ENCODE data around the gene SLC1A7. TPM values are rescaled to one million over a fixed set of nuclear protein-coding genes. Genes with fewer than 3 reads are reported as not detected.

SLC1A7 gene
- total and polyA plus RNA-seq, 2 donors (not counting 1 experiment from before 2014, with no cell fraction given): 0.10 TPM; not detected in 1

DNA sequence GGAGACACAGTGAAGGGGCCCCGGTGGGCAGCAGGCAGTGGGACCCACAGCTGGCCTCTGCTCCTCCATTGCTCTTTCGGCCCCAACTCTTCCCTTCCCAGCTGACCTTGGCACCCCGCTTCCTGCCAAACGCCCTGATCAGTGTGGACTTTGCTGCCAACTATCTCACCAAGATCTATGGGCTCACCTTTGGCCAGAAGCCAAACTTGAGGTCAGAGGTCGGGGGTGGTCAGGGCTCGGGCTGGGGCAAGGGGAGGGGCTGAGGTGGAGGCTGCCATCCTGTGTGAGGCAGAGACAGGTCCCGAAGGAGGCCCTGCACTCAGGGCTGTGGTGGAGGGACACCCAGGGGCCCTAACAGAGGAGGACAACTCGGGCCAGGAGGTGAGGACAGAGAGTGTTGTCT lies 66.7 kb downstream of the SLC1A7 start:
- Mint-ChIP-seq H3K4me3 (no peak overlapping the region), H3K9me3 (ENCODE audit: insufficient read depth) (no peaks in the 10 kb centered on the region), H3K27ac (no peak overlapping the region), H3K27me3 (no peaks in the 10 kb centered on the region), H3K4me1 (no peaks in the 10 kb centered on the region)
- CTCF ChIA-PET: no interaction called here
- ATAC-seq (ENCODE audit: low read depth) (no peak), DNase-seq (no peak)
- 90% methylated on average over 7 of the region's 8 CpGs for WGBS (ENCODE audit: insufficient coverage)
- no peak overlapping the region for H3K27ac ChIP-seq (ENCODE audit: low read length in 2 of 2)
- intact Hi-C loops (cut with micrococcal nuclease): no loop called here
- H3K9ac ChIP-seq (ENCODE audit: low read length): no peak overlapping the region
- H3K9me3 ChIP-seq (ENCODE audit: control extremely low read depth in 1 of 3, control insufficient read depth in 2 of 3, insufficient read depth in 1 of 3, low read length in 2 of 3): no peaks in the 10 kb centered on the region
- H4K20me1 ChIP-seq (ENCODE audit: control insufficient read depth, insufficient read depth, low read length, poor library complexity, severe bottlenecking): no peaks in the 10 kb centered on the region
- no peak overlapping the region for H3K4me3 ChIP-seq (ENCODE audit: control extremely low read depth in 1 of 5, extremely low read depth in 1 of 5, insufficient read depth in 1 of 5, low read depth in 2 of 5, low read length in 4 of 5)
- no peak overlapping the region for H3K4me2 ChIP-seq (replicated peaks; ENCODE audit: low read depth, low read length, poor library complexity, severe bottlenecking)
- TF ChIP-seq EZH2 (IDR thresholded peaks at IDR 0.05; ENCODE audit: borderline replicate concordance, insufficient read depth, low read depth, low read length, poor library complexity, severe bottlenecking): no peak
- TF ChIP-seq, protein P1, sequence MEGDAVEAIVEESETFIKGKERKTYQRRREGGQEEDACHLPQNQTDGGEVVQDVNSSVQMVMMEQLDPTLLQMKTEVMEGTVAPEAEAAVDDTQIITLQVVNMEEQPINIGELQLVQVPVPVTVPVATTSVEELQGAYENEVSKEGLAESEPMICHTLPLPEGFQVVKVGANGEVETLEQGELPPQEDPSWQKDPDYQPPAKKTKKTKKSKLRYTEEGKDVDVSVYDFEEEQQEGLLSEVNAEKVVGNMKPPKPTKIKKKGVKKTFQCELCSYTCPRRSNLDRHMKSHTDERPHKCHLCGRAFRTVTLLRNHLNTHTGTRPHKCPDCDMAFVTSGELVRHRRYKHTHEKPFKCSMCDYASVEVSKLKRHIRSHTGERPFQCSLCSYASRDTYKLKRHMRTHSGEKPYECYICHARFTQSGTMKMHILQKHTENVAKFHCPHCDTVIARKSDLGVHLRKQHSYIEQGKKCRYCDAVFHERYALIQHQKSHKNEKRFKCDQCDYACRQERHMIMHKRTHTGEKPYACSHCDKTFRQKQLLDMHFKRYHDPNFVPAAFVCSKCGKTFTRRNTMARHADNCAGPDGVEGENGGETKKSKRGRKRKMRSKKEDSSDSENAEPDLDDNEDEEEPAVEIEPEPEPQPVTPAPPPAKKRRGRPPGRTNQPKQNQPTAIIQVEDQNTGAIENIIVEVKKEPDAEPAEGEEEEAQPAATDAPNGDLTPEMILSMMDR (IDR thresholded peaks at IDR 0.05): no peak
- H3K79me2 ChIP-seq (ENCODE audit: control insufficient read depth, insufficient read depth, low read length): no peaks in the 10 kb centered on the region
- no peaks in the 10 kb centered on the region for H3K36me3 ChIP-seq (replicated peaks in 1 of 2; ENCODE audit: control extremely low read depth in 1 of 2, control insufficient read depth in 1 of 2, extremely low read depth in 1 of 2, insufficient read depth in 2 of 2, low read length in 1 of 2)
- H2AFZ ChIP-seq (ENCODE audit: insufficient read depth, low read depth, low read length, poor library complexity, severe bottlenecking): no peak overlapping the region
- POLR2A ChIA-PET: no interaction called here
- H3K27me3 ChIP-seq (replicated peaks in 1 of 4; ENCODE audit: control extremely low read depth in 1 of 4, control insufficient read depth in 3 of 4, insufficient read depth in 4 of 4, low read length in 3 of 4): no peaks in the 10 kb centered on the region
- H3K4me1 ChIP-seq (ENCODE audit: control insufficient read depth in 2 of 2, insufficient read depth in 2 of 2, low read length in 2 of 2): no peaks in the 10 kb centered on the region

DNA sequence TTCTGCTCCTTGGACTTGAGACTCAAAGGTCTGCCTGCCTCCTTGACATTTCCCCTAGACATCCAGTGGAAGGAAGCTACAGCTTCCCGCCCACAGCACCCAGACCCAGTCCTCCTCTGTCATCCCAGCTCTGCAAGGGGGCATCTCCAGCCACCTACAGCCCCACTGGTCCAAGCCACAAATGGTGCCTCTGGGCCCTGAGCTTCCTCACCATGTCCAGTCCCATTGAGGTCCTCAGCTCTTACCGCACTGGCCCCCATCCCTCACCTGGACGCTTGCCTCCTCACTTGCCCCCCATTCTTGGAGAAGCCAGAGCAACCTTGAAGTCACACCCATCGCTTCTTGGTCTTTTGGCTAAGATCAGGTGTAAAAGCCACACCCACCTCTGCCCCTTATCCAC lies 67.2 kb downstream of the SLC1A7 start:
- DNase-seq (no peak), ATAC-seq (ENCODE audit: low read depth) (no peak)
- Mint-ChIP-seq H3K4me3 (no peak overlapping the region), H3K27me3 (no peaks in the 10 kb centered on the region), H3K27ac (no peak overlapping the region), H3K9me3 (ENCODE audit: insufficient read depth) (no peaks in the 10 kb centered on the region), H3K4me1 (no peaks in the 10 kb centered on the region)
- H3K36me3 ChIP-seq (replicated peaks in 1 of 2; ENCODE audit: control extremely low read depth in 1 of 2, control insufficient read depth in 1 of 2, extremely low read depth in 1 of 2, insufficient read depth in 2 of 2, low read length in 1 of 2): no peaks in the 10 kb centered on the region
- no peaks in the 10 kb centered on the region for H4K20me1 ChIP-seq (ENCODE audit: control insufficient read depth, insufficient read depth, low read length, poor library complexity, severe bottlenecking)
- no peaks in the 10 kb centered on the region for H3K79me2 ChIP-seq (ENCODE audit: control insufficient read depth, insufficient read depth, low read length)
- no peak overlapping the region for H3K27ac ChIP-seq (ENCODE audit: low read length in 2 of 2)
- H2AFZ ChIP-seq (ENCODE audit: insufficient read depth, low read depth, low read length, poor library complexity, severe bottlenecking): no peak overlapping the region
- WGBS (ENCODE audit: insufficient coverage): 100% methylated on average over 4 of the region's 4 CpGs
- intact Hi-C loops (cut with micrococcal nuclease): no loop called here
- H3K4me3 ChIP-seq (ENCODE audit: control extremely low read depth in 1 of 5, extremely low read depth in 1 of 5, insufficient read depth in 1 of 5, low read depth in 2 of 5, low read length in 4 of 5): no peak overlapping the region
- POLR2A ChIA-PET: no interaction called here
- TF ChIP-seq EZH2 (IDR thresholded peaks at IDR 0.05; ENCODE audit: borderline replicate concordance, insufficient read depth, low read depth, low read length, poor library complexity, severe bottlenecking): no peak
- TF ChIP-seq, protein P1 (IDR thresholded peaks at IDR 0.05): no peak
- H3K4me2 ChIP-seq (replicated peaks; ENCODE audit: low read depth, low read length, poor library complexity, severe bottlenecking): no peak overlapping the region
- H3K27me3 ChIP-seq (replicated peaks in 1 of 4; ENCODE audit: control extremely low read depth in 1 of 4, control insufficient read depth in 3 of 4, insufficient read depth in 4 of 4, low read length in 3 of 4): no peaks in the 10 kb centered on the region
- H3K9me3 ChIP-seq (ENCODE audit: control extremely low read depth in 1 of 3, control insufficient read depth in 2 of 3, insufficient read depth in 1 of 3, low read length in 2 of 3): no peaks in the 10 kb centered on the region
- no peaks in the 10 kb centered on the region for H3K4me1 ChIP-seq (ENCODE audit: control insufficient read depth in 2 of 2, insufficient read depth in 2 of 2, low read length in 2 of 2)
- CTCF ChIA-PET: no interaction called here
- no peak overlapping the region for H3K9ac ChIP-seq (ENCODE audit: low read length)
